ENCODE results near the gene PILRA. TPM values are rescaled to one million over a fixed set of nuclear protein-coding genes. Genes with fewer than 3 reads are reported as not detected.

Gene PILRA
- total RNA-seq, 2 donors from 2014 or later, result 2.1 to 12.8 TPM

- 0% methylated on average over 15 to 40 of the region's 40 CpGs for WGBS, 2 experiments (ENCODE audit: insufficient coverage in 1 of 2, insufficient read length in 1 of 2)
- H3K27me3 ChIP-seq (ENCODE audit: control insufficient read depth, insufficient read depth, low read length, poor library complexity, severe bottlenecking), result no peaks in the 10 kb centered on the region
- H3K9me3 ChIP-seq (ENCODE audit: control insufficient read depth, low read length), result no peaks in the 10 kb centered on the region
- H3K4me1 ChIP-seq (ENCODE audit: control insufficient read depth, insufficient read depth, low read length), result peaks cover 24% of the 10 kb centered on the region
- Mint-ChIP-seq H3K4me3 (peak overlapping the region; percentile 89), H3K27me3 (ENCODE audit: insufficient read depth) (peaks cover 16% of the 10 kb centered on the region), H3K36me3 (ENCODE audit: low read depth) (peaks cover 28% of the 10 kb centered on the region), H3K4me1 (peaks cover 31% of the 10 kb centered on the region), H3K9me3 (peaks cover 7% of the 10 kb centered on the region), H3K27ac (peak overlapping the region; percentile 100)
- peaks cover 33% of the 10 kb centered on the region for H3K36me3 ChIP-seq (ENCODE audit: control insufficient read depth, insufficient read depth, low read length)
- TF ChIP-seq CTCF (conservative IDR thresholded peaks at IDR 0.05), result peak; percentile 33
- DNase-seq, result peak; percentile 100
- H3K9ac ChIP-seq (ENCODE audit: extremely low read depth, low read length, poor library complexity, severe bottlenecking), result peak overlapping the region; percentile 94
- H3K27ac ChIP-seq (ENCODE audit: low read depth, low read length), result peak overlapping the region; percentile 100
- peak overlapping the region; percentile 97 for H3K4me3 ChIP-seq (ENCODE audit: low read length)
Measured at GRCh38 chr7:100428967-100429636, 55.8 kb downstream of the PILRA start.

GRCh38 chr7:100429637-100430492, 56.6 kb downstream of the PILRA start, which contains the start of gene MEPCE:
MEPCE (plus strand) TSS chr7:100429831; CDS start chr7:100430019, 188 bp downstream.
- H3K4me1 ChIP-seq (ENCODE audit: control insufficient read depth, insufficient read depth, low read length), result peaks cover 24% of the 10 kb centered on the region
- peak within 1 kb of the TSS; percentile 100 for H3K27ac Mint-ChIP-seq
- H3K9ac ChIP-seq (ENCODE audit: extremely low read depth, low read length, poor library complexity, severe bottlenecking), result peak within 1 kb of the TSS; percentile 94
- H3K27me3 Mint-ChIP-seq (ENCODE audit: insufficient read depth), result peaks cover 16% of the 10 kb centered on the region
- peak; percentile 97 for DNase-seq
- peaks cover 41% of the 10 kb centered on the region for H3K36me3 ChIP-seq (ENCODE audit: control insufficient read depth, insufficient read depth, low read length)
- peak within 1 kb of the TSS; percentile 100 for H3K27ac ChIP-seq (ENCODE audit: low read depth, low read length)
- TF ChIP-seq CTCF (conservative IDR thresholded peaks at IDR 0.05), result no peak
- H3K4me3 ChIP-seq (ENCODE audit: low read length), result peak within 1 kb of the TSS; percentile 97
- no peaks in the 10 kb centered on the region for H3K9me3 ChIP-seq (ENCODE audit: control insufficient read depth, low read length)
- peaks cover 7% of the 10 kb centered on the region for H3K9me3 Mint-ChIP-seq
- H3K4me3 Mint-ChIP-seq, result peak within 1 kb of the TSS; percentile 89
- H3K4me1 Mint-ChIP-seq, result peaks cover 38% of the 10 kb centered on the region
- peaks cover 36% of the 10 kb centered on the region for H3K36me3 Mint-ChIP-seq (ENCODE audit: low read depth)
- 0% methylated on average over 47 to 93 of the region's 95 CpGs for WGBS, 2 experiments (ENCODE audit: insufficient coverage in 1 of 2, insufficient read length in 1 of 2)
- H3K27me3 ChIP-seq (ENCODE audit: control insufficient read depth, insufficient read depth, low read length, poor library complexity, severe bottlenecking), result no peaks in the 10 kb centered on the region

- peaks cover 24% of the 10 kb centered on the region for H3K4me1 ChIP-seq (ENCODE audit: control insufficient read depth, insufficient read depth, low read length)
- H3K4me3 ChIP-seq (ENCODE audit: low read length), result peak overlapping the region; percentile 97
- WGBS, 2 experiments (ENCODE audit: insufficient coverage in 1 of 2, insufficient read length in 1 of 2), result 51 to 61% methylated on average over 9 to 31 of the region's 31 CpGs
- peaks cover 7% of the 10 kb centered on the region for H3K9me3 Mint-ChIP-seq
- no peak for TF ChIP-seq CTCF (conservative IDR thresholded peaks at IDR 0.05)
- H3K36me3 ChIP-seq (ENCODE audit: control insufficient read depth, insufficient read depth, low read length), result peaks cover 42% of the 10 kb centered on the region
- peak overlapping the region; percentile 94 for H3K9ac ChIP-seq (ENCODE audit: extremely low read depth, low read length, poor library complexity, severe bottlenecking)
- H3K36me3 Mint-ChIP-seq (ENCODE audit: low read depth), result peaks cover 38% of the 10 kb centered on the region
- H3K9me3 ChIP-seq (ENCODE audit: control insufficient read depth, low read length), result no peaks in the 10 kb centered on the region
- peak; percentile 58 for DNase-seq
- peaks cover 43% of the 10 kb centered on the region for H3K4me1 Mint-ChIP-seq
- H3K27ac Mint-ChIP-seq, result peak overlapping the region; percentile 91
- peaks cover 16% of the 10 kb centered on the region for H3K27me3 Mint-ChIP-seq (ENCODE audit: insufficient read depth)
- no peaks in the 10 kb centered on the region for H3K27me3 ChIP-seq (ENCODE audit: control insufficient read depth, insufficient read depth, low read length, poor library complexity, severe bottlenecking)
- peak overlapping the region; percentile 89 for H3K4me3 Mint-ChIP-seq
- peak overlapping the region; percentile 100 for H3K27ac ChIP-seq (ENCODE audit: low read depth, low read length)
Measured at GRCh38 chr7:100430493-100431285, 57.4 kb downstream of the PILRA start.
